Activated T-helper 1 cell treated with Interleukin-2 at 50 U/mL for 16 hours (primary cell): ENCODE results near the gene BEST4.
A peak's percentile ranks its signal among the peaks of the same experiment; 100 is the strongest.
"Not testable (repeated sequence)": the region's sequence is repeated elsewhere in the genome, so short reads cannot be mapped to it uniquely, and the experiment has no call there.

Source experiments
- DNase-seq: peaks from one replicate; pipeline ENCODE4 v3.0.0-alpha.2; 2020; ENCODE audit warnings: low read depth

Gene BEST4

GRCh38 chr1:44788120-44788860 is at the start of gene BEST4:
TSS of gene BEST4 (minus strand) at chr1:44788170. CDS start at chr1:44787705, 465 bp downstream.
- DNase-seq: no peak

GRCh38 chr1:44835738-44836675 is 48.0 kb upstream of the BEST4 start:
- DNase-seq: peak; percentile 70

GRCh38 chr1:44834328-44834727 is 46.4 kb upstream of the BEST4 start:
- DNase-seq: no peak

GRCh38 chr1:44832056-44832705 is 44.2 kb upstream of the BEST4 start:
- DNase-seq: no peak

- DNase-seq: no peak
Observed at GRCh38 chr1:44831516-44831915, 43.5 kb upstream of the BEST4 start.

GRCh38 chr1:44830900-44831304 is 42.9 kb upstream of the BEST4 start:
- DNase-seq: no peak

- DNase-seq: no peak
Observed at GRCh38 chr1:44829506-44830384, 41.8 kb upstream of the BEST4 start.

GRCh38 chr1:44828841-44829440 is 41.0 kb upstream of the BEST4 start:
- no peak for DNase-seq

GRCh38 chr1:44828003-44828651 is 40.2 kb upstream of the BEST4 start:
- DNase-seq: no peak

- DNase-seq: no peak
Observed at GRCh38 chr1:44827197-44828002, 39.4 kb upstream of the BEST4 start.

GRCh38 chr1:44826375-44827196 is 38.6 kb upstream of the BEST4 start:
- no peak for DNase-seq

- DNase-seq: not testable (repeated sequence)
Observed at GRCh38 chr1:44824392-44824791, 36.4 kb upstream of the BEST4 start.

- no peak for DNase-seq
Observed at GRCh38 chr1:44822981-44823451, 35.0 kb upstream of the BEST4 start.

- DNase-seq: no peak
Observed at GRCh38 chr1:44822131-44822701, 34.2 kb upstream of the BEST4 start.

- no peak for DNase-seq
Observed at GRCh38 chr1:44821240-44821715, 33.3 kb upstream of the BEST4 start.

GRCh38 chr1:44820328-44821239 is 32.6 kb upstream of the BEST4 start:
- DNase-seq: no peak
